GM18861 (cell line): Measurements from ENCODE around the gene MCOLN3.
"Not testable (repeated sequence)": the region's sequence is repeated elsewhere in the genome, so short reads cannot be mapped to it uniquely, and the experiment has no call there.

ENCODE experiments used
- ATAC-seq: cut with Tn5 transposase; IDR thresholded peaks from one replicate; pipeline ENCODE4 v1.9.1; 2021; ENCODE audit not compliant: unreplicated experiment

MCOLN3 gene

GRCh38 chr1:85054664-85055063 is 6.4 kb upstream of the MCOLN3 start:
- no peak for ATAC-seq

GRCh38 chr1:85049735-85050166 is 1.5 kb upstream of the MCOLN3 start:
- ATAC-seq: no peak

- peak; percentile 36 for ATAC-seq
Observed at GRCh38 chr1:85047472-85048295, 616 bp downstream of the MCOLN3 start.

GRCh38 chr1:85047144-85047471 is 1.2 kb downstream of the MCOLN3 start:
- no peak for ATAC-seq

- no peak for ATAC-seq
Observed at GRCh38 chr1:85042413-85042812, 5.9 kb downstream of the MCOLN3 start.

- ATAC-seq: no peak
Observed at GRCh38 chr1:85041793-85042192, 6.5 kb downstream of the MCOLN3 start.

GRCh38 chr1:85033221-85033620 is 15.1 kb downstream of the MCOLN3 start:
- ATAC-seq: no peak

- no peak for ATAC-seq
Observed at GRCh38 chr1:85030536-85030935, 17.8 kb downstream of the MCOLN3 start.

- no peak for ATAC-seq
Observed at GRCh38 chr1:85028151-85028550, 20.1 kb downstream of the MCOLN3 start.

- peak; percentile 84 for ATAC-seq
Observed at GRCh38 chr1:85027242-85027983, 20.9 kb downstream of the MCOLN3 start.

GRCh38 chr1:85025940-85026339 is 22.4 kb downstream of the MCOLN3 start:
- ATAC-seq: no peak

GRCh38 chr1:85024736-85025135 is 23.6 kb downstream of the MCOLN3 start:
- ATAC-seq: no peak

GRCh38 chr1:85022700-85023099 is 25.6 kb downstream of the MCOLN3 start:
- ATAC-seq: no peak

GRCh38 chr1:85019994-85020393 is 28.3 kb downstream of the MCOLN3 start:
- no peak for ATAC-seq

GRCh38 chr1:85015826-85016225 is 32.5 kb downstream of the MCOLN3 start:
- ATAC-seq: no peak

GRCh38 chr1:85005641-85006040 is 42.7 kb downstream of the MCOLN3 start:
- not testable (repeated sequence) for ATAC-seq

GRCh38 chr1:85001742-85002141 is 46.6 kb downstream of the MCOLN3 start:
- ATAC-seq: peak; percentile 23

GRCh38 chr1:84998642-84999280 is 49.5 kb downstream of the MCOLN3 start:
- peak; percentile 34 for ATAC-seq

GRCh38 chr1:84997667-84998600 is 50.4 kb downstream of the MCOLN3 start:
- no peak for ATAC-seq

GRCh38 chr1:84996846-84997666 is 51.2 kb downstream of the MCOLN3 start, which contains the start of gene MCOLN2:
Gene MCOLN2 (minus strand): TSS chr1:84997113. CDS start chr1:84996872, 241 bp downstream.
- ATAC-seq: peak; percentile 26
